Astrocyte (in vitro differentiated cells and primary cell): Measurements from ENCODE around the gene KATNB1. TPM values are rescaled to one million over a fixed set of nuclear protein-coding genes. Genes with fewer than 3 reads are reported as not detected.

Source experiments
- DNase-seq: peaks from one replicate; pipeline ENCODE4 v3.0.0-alpha.2; 2010; ENCODE audit warnings: low read depth
- FAIRE-seq: peaks from 2 replicates; lab custom pipeline; 2011; peaks lifted over from hg19 to GRCh38; lab: Jason Lieb, UNC
- H2AFZ ChIP-seq: 2 replicates; pipeline ENCODE4 v1.6.0; 2012; ENCODE audit warnings: low read depth, low read length, inconsistent platforms
- H3K27ac ChIP-seq: 2 replicates; pipeline ENCODE4 v1.5.1; 2011; ENCODE audit warnings: low read depth, low read length, inconsistent platforms
- H3K27me3 ChIP-seq: 2 replicates; pipeline ENCODE4 v1.6.0; 2011; ENCODE audit warnings: low read length, inconsistent platforms; ENCODE audit not compliant: insufficient read depth
- H3K36me3 ChIP-seq: 2 replicates; pipeline ENCODE4 v1.5.1; 2011; ENCODE audit warnings: low read length, inconsistent platforms; ENCODE audit not compliant: insufficient read depth
- H3K4me1 ChIP-seq: 2 replicates; pipeline ENCODE4 v1.5.1; 2011; ENCODE audit warnings: low read length, inconsistent platforms; ENCODE audit not compliant: insufficient read depth
- H3K4me2 ChIP-seq: 2 replicates; pipeline ENCODE4 v1.6.0; 2012; ENCODE audit warnings: low read length, inconsistent platforms
- H3K4me3 ChIP-seq: 2 replicates; pipeline ENCODE4 v1.5.1; 2011; ENCODE audit warnings: low read depth, mild to moderate bottlenecking, low read length, inconsistent platforms; ENCODE audit not compliant: insufficient read depth
- H3K79me2 ChIP-seq: 2 replicates; pipeline ENCODE4 v1.6.0; 2012; ENCODE audit warnings: mild to moderate bottlenecking, low read length, inconsistent platforms; ENCODE audit not compliant: insufficient read depth
- H3K9ac ChIP-seq: 2 replicates; pipeline ENCODE4 v1.6.0; 2012; ENCODE audit warnings: mild to moderate bottlenecking, low read length, inconsistent platforms
- H3K9me3 ChIP-seq: 2 replicates; pipeline ENCODE4 v1.5.1; 2012; ENCODE audit warnings: low read depth, mild to moderate bottlenecking, low read length, inconsistent platforms; ENCODE audit not compliant: insufficient read depth
- H4K20me1 ChIP-seq: 2 replicates; pipeline ENCODE4 v1.6.0; 2012; ENCODE audit warnings: low read length, inconsistent platforms; ENCODE audit not compliant: insufficient read depth
- H3K27ac Mint-ChIP-seq: one replicate; pipeline ENCODE4 v1.8.0; 2021; ENCODE audit warnings: mild to moderate bottlenecking, mixed read lengths; ENCODE audit not compliant: unreplicated experiment
- H3K27me3 Mint-ChIP-seq: one replicate; pipeline ENCODE4 v1.8.0; 2021; ENCODE audit warnings: low read depth, mixed read lengths; ENCODE audit not compliant: unreplicated experiment
- H3K36me3 Mint-ChIP-seq: one replicate; pipeline ENCODE4 v1.8.0; 2021; ENCODE audit warnings: low read depth, mixed read lengths; ENCODE audit not compliant: unreplicated experiment
- H3K4me1 Mint-ChIP-seq: one replicate; pipeline ENCODE4 v1.8.0; 2021; ENCODE audit warnings: low read depth, mixed read lengths; ENCODE audit not compliant: unreplicated experiment
- H3K4me3 Mint-ChIP-seq: one replicate; pipeline ENCODE4 v1.8.0; 2021; ENCODE audit warnings: mild to moderate bottlenecking, moderate library complexity, mixed read lengths; ENCODE audit not compliant: unreplicated experiment
- H3K9me3 Mint-ChIP-seq: one replicate; pipeline ENCODE4 v1.8.0; 2021; ENCODE audit warnings: mild to moderate bottlenecking, mixed read lengths; ENCODE audit not compliant: unreplicated experiment
- EZH2 ChIP-seq: IDR thresholded peaks from 2 replicates; pipeline ENCODE4 v1.6.1; 2012; ENCODE audit warnings: mild to moderate bottlenecking, low read length, inconsistent platforms; ENCODE audit not compliant: insufficient read depth
- total RNA-seq: library from RNA; stranded (reverse); gene quantifications from 2 replicates; pipeline ENCODE4 v1.2.1, GENCODE V29; 2021
- TF ChIP-seq, protein P1 (sequence below): IDR thresholded peaks from 2 replicates; pipeline ENCODE4 v1.5.1; 2011; ENCODE audit warnings: low read depth, mild to moderate bottlenecking, inconsistent platforms, low read length, moderate library complexity; ENCODE audit not compliant: insufficient read depth

Gene KATNB1
- total RNA-seq, 1 donor from 2014 or later, result 28.6 TPM

GRCh38 chr16:57785385-57785784 is 49.8 kb downstream of the KATNB1 start:
- Histone ChIP-seq H3K79me2 (peaks cover 22% of the 10 kb centered on the region), H3K4me3 (no peak overlapping the region), H3K27me3 (no peaks in the 10 kb centered on the region), H3K36me3 (peaks cover 8% of the 10 kb centered on the region), H4K20me1 (peaks cover 65% of the 10 kb centered on the region), H3K9me3 (no peaks in the 10 kb centered on the region), H3K27ac (no peak overlapping the region), H2AFZ (no peak overlapping the region), H3K4me1 (peaks cover 17% of the 10 kb centered on the region), H3K4me2 (no peak overlapping the region), H3K9ac (no peak overlapping the region)
- peaks cover 26% of the 10 kb centered on the region for H3K36me3 Mint-ChIP-seq
- no peaks in the 10 kb centered on the region for H3K9me3 Mint-ChIP-seq
- TF ChIP-seq EZH2, result no peak
- TF ChIP-seq, protein P1, sequence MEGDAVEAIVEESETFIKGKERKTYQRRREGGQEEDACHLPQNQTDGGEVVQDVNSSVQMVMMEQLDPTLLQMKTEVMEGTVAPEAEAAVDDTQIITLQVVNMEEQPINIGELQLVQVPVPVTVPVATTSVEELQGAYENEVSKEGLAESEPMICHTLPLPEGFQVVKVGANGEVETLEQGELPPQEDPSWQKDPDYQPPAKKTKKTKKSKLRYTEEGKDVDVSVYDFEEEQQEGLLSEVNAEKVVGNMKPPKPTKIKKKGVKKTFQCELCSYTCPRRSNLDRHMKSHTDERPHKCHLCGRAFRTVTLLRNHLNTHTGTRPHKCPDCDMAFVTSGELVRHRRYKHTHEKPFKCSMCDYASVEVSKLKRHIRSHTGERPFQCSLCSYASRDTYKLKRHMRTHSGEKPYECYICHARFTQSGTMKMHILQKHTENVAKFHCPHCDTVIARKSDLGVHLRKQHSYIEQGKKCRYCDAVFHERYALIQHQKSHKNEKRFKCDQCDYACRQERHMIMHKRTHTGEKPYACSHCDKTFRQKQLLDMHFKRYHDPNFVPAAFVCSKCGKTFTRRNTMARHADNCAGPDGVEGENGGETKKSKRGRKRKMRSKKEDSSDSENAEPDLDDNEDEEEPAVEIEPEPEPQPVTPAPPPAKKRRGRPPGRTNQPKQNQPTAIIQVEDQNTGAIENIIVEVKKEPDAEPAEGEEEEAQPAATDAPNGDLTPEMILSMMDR, result no peak
- H3K27ac Mint-ChIP-seq, result no peak overlapping the region
- H3K4me1 Mint-ChIP-seq, result peaks cover 6% of the 10 kb centered on the region
- no peaks in the 10 kb centered on the region for H3K27me3 Mint-ChIP-seq
- H3K4me3 Mint-ChIP-seq, result no peak overlapping the region
- no peak for FAIRE-seq
- DNase-seq, result no peak

DNA sequence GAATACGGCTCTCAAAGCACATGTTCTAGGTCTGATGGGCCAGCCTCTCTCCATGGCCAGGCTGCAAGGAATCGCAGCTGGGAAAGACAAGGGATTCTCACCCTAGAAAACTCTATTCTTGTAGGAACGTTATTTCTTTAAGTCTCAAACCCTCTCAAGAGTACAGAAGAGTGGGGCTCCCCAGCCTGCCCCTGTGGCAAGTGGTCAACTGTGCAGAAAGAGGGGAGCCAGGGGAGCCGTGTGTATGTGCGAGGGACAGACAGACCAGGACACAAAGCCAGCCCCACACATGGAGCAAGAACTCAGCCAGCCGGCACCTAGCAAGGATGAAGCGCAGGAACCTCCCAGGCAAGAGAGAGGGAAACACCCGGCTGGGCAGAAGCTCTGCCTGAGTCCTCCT is 50.4 kb downstream of the KATNB1 start:
- H4K20me1 ChIP-seq, result peaks cover 67% of the 10 kb centered on the region
- TF ChIP-seq, protein P1, result no peak
- no peak for TF ChIP-seq EZH2
- FAIRE-seq, result no peak

DNA sequence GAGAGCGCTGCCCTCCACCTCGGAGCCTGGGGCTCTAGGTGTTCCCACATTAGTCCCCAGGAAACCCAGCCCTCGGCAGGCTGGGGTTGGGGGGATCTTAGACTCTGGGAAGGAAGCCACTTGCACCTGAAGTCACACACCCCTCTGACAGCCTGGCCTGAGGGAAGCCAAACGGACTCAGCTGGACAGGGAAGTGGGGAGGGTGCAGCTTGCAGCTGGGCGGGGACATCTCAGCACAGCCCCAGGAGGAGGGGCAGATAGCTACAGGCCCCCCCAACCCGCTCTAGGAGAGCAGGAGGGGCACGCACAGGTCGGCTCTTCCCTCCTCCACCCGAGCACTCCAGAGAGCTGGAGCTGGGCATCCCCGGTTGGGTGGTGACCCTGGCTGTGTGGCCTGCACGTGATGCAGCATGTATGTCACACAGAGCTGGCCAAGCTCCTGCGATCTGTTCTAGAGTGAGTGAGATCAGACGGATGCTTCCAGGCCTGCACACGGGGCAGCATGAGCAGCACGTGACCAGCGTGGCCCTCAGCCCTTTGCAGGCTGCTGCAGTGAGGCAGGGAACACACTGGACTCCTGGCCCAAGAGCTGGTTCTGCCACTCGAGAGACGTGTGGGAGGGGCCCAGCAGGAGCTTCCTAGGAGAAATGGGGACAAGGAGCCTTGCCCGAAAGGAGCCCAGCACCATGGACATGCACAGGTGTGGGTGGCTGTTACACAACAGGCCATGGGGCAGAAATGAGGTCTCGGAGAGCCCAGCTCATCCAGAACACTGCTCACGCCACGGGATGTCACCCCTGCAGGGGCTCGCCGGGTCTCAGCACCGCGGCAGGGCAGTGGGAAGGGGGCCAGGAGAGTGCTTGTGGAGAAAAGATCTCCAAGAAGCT is 51.3 kb downstream of the KATNB1 start:
- no peak overlapping the region for H3K4me3 ChIP-seq
- H3K36me3 ChIP-seq, result peaks cover 22% of the 10 kb centered on the region
- no peak overlapping the region for H3K27ac Mint-ChIP-seq
- no peak for FAIRE-seq
- TF ChIP-seq EZH2, result no peak
- TF ChIP-seq, protein P1, result no peak
- no peak overlapping the region for H2AFZ ChIP-seq
- H3K9me3 Mint-ChIP-seq, result no peaks in the 10 kb centered on the region
- peaks cover 16% of the 10 kb centered on the region for H3K79me2 ChIP-seq
- H3K4me2 ChIP-seq, result no peak overlapping the region
- peaks cover 67% of the 10 kb centered on the region for H4K20me1 ChIP-seq
- H3K27me3 ChIP-seq, result no peaks in the 10 kb centered on the region
- no peaks in the 10 kb centered on the region for H3K9me3 ChIP-seq
- H3K9ac ChIP-seq, result no peak overlapping the region
- peaks cover 24% of the 10 kb centered on the region for H3K36me3 Mint-ChIP-seq
- no peaks in the 10 kb centered on the region for H3K27me3 Mint-ChIP-seq
- H3K27ac ChIP-seq, result no peak overlapping the region
- DNase-seq, result no peak
- H3K4me1 Mint-ChIP-seq, result peaks cover 8% of the 10 kb centered on the region
- peaks cover 12% of the 10 kb centered on the region for H3K4me1 ChIP-seq
- no peak overlapping the region for H3K4me3 Mint-ChIP-seq

More for the DNA sequence above, 50.4 kb downstream of the KATNB1 start:
- no peak for DNase-seq
- no peak overlapping the region for H2AFZ ChIP-seq
- Mint-ChIP-seq H3K4me3 (no peak overlapping the region), H3K27ac (no peak overlapping the region), H3K9me3 (no peaks in the 10 kb centered on the region), H3K27me3 (no peaks in the 10 kb centered on the region), H3K36me3 (peaks cover 26% of the 10 kb centered on the region), H3K4me1 (peaks cover 6% of the 10 kb centered on the region)
- no peak overlapping the region for H3K9ac ChIP-seq
- peaks cover 21% of the 10 kb centered on the region for H3K79me2 ChIP-seq
- peaks cover 13% of the 10 kb centered on the region for H3K36me3 ChIP-seq
- H3K9me3 ChIP-seq, result no peaks in the 10 kb centered on the region
- H3K4me3 ChIP-seq, result no peak overlapping the region
- no peaks in the 10 kb centered on the region for H3K27me3 ChIP-seq
- H3K4me2 ChIP-seq, result no peak overlapping the region
- peaks cover 17% of the 10 kb centered on the region for H3K4me1 ChIP-seq
- no peak overlapping the region for H3K27ac ChIP-seq
